Measurements from ENCODE around the gene ADAMTS1. TPM values are rescaled to one million over a fixed set of nuclear protein-coding genes. Genes with fewer than 3 reads are reported as not detected.
A peak's percentile ranks its signal among the peaks of the same experiment; 100 is the strongest.

Gene ADAMTS1
- total RNA-seq, 3 donors from 2014 or later (not counting 1 experiment from before 2014, with no cell fraction given): 12.5 to 18.7 (median 17.1) TPM

DNA sequence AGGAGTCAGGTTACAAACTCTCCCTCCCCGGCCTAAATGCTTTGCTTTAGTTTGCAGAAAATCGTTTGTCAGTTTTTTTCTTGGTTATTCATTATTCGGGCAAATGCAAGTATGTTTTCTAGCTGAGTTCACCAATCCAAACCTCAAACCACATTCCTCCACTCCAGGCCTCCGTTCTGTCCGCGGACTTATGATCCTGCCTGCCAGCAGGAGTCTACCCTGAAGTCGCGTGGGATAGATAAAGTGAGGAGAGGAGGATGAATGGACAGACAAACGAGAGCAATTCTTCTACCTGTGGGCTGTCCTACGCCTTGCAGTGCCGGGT is 1.3 kb downstream of the ADAMTS1 start:
- no peak for ATAC-seq
- peaks cover 71 to 81% of the 10 kb centered on the region in 2 donors for H3K4me1 Mint-ChIP-seq
- TF ChIP-seq, protein P1, sequence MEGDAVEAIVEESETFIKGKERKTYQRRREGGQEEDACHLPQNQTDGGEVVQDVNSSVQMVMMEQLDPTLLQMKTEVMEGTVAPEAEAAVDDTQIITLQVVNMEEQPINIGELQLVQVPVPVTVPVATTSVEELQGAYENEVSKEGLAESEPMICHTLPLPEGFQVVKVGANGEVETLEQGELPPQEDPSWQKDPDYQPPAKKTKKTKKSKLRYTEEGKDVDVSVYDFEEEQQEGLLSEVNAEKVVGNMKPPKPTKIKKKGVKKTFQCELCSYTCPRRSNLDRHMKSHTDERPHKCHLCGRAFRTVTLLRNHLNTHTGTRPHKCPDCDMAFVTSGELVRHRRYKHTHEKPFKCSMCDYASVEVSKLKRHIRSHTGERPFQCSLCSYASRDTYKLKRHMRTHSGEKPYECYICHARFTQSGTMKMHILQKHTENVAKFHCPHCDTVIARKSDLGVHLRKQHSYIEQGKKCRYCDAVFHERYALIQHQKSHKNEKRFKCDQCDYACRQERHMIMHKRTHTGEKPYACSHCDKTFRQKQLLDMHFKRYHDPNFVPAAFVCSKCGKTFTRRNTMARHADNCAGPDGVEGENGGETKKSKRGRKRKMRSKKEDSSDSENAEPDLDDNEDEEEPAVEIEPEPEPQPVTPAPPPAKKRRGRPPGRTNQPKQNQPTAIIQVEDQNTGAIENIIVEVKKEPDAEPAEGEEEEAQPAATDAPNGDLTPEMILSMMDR (IDR thresholded peaks at IDR 0.05): no peak
- intact Hi-C loops (cut with micrococcal nuclease): loop anchor here (2.0 kb wide), 2 partner anchors 37 to 1991 kb away; no protein-coding TSS in a partner anchor
- H3K4me3 Mint-ChIP-seq: peak overlapping the region; percentile 91
- peak overlapping the region; percentile 81 to 91 for H3K27ac Mint-ChIP-seq
- H3K4me3 ChIP-seq (ENCODE audit: low read length): peak overlapping the region; percentile 70
- WGBS (ENCODE audit: insufficient coverage): 6% methylated on average over 11 of the region's 11 CpGs
- peak in 1 of 2 donors; percentile 10 for DNase-seq
- H3K4me1 ChIP-seq (ENCODE audit: control insufficient read depth, insufficient read depth, low read length): peaks cover 50% of the 10 kb centered on the region
- no peaks in the 10 kb centered on the region for H3K9me3 Mint-ChIP-seq
- peaks cover 28% of the 10 kb centered on the region for H3K36me3 Mint-ChIP-seq
- H3K9me3 ChIP-seq (ENCODE audit: control insufficient read depth, insufficient read depth, low read length): no peaks in the 10 kb centered on the region
- peaks cover 9 to 15% of the 10 kb centered on the region in 2 donors for H3K27me3 Mint-ChIP-seq (ENCODE audit: low read depth in 2 of 2)
- H3K27ac ChIP-seq (ENCODE audit: low read length): peak overlapping the region; percentile 16
- no peaks in the 10 kb centered on the region for H3K27me3 ChIP-seq (ENCODE audit: control insufficient read depth, insufficient read depth, low read length)
- peaks cover 22% of the 10 kb centered on the region for H3K36me3 ChIP-seq (ENCODE audit: control insufficient read depth, insufficient read depth, low read length)

DNA sequence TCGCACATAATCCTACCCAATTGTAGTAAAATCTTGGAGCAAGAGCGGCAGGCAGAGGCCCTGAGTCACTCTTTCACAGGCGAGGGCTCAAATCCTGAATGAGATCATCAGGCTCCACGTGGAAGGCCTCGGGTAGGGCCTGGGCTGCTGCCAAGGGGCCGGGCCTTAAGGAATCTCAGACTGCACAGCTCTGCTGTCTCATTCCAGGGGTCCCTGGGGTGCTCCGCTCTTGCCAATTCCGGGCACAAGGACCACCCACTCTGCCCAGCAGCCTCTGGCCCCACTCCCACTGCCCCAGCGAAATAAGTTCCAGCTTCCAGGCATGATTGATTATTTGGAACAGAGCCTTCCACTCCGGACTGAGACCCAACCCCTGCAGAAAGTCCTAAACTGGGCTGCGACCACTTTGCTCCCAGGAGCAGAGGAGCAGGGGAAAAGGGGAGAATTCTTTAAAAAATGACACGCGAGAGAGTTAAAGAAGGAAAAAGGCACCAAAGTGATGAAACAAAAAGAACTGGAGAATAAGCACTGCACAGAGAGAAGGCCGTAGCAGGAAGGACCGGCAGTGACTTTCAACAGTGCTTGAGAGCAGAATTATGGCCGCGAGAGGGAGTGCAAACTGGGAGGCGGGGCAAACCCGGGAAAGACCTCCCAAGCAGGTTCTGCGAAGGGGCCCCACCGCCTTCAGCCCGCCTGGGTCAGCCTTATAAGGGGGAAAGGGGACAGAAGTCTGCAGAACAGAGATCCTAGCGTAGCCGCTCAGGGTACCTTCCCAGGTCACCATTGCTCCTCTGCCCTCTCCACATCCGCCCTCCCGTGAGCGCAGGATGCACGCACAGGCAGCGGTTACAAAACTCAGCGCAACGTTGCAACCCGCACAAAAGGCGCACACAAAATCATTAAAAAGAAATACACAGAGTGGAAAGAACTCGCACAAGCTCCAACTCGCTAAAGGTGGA is 2.0 kb downstream of the ADAMTS1 start:
- intact Hi-C loops (cut with micrococcal nuclease): no loop called here
- Histone ChIP-seq H3K4me1 (ENCODE audit: control insufficient read depth, insufficient read depth, low read length) (peaks cover 50% of the 10 kb centered on the region), H3K9me3 (ENCODE audit: control insufficient read depth, insufficient read depth, low read length) (no peaks in the 10 kb centered on the region), H3K27ac (ENCODE audit: low read length) (peak overlapping the region; percentile 21), H3K36me3 (ENCODE audit: control insufficient read depth, insufficient read depth, low read length) (peaks cover 28% of the 10 kb centered on the region), H3K27me3 (ENCODE audit: control insufficient read depth, insufficient read depth, low read length) (no peaks in the 10 kb centered on the region), H3K4me3 (ENCODE audit: low read length) (peak overlapping the region; percentile 70)
- peaks cover 9 to 15% of the 10 kb centered on the region in 2 donors for H3K27me3 Mint-ChIP-seq (ENCODE audit: low read depth in 2 of 2)
- H3K4me1 Mint-ChIP-seq: peaks cover 77 to 83% of the 10 kb centered on the region in 2 donors
- no peaks in the 10 kb centered on the region for H3K9me3 Mint-ChIP-seq
- WGBS (ENCODE audit: insufficient coverage): 13% methylated on average over 35 of the region's 35 CpGs
- DNase-seq (peak; percentile 48 to 50), ATAC-seq (peak; percentile 27 to 58 (median 44))
- peak overlapping the region; percentile 91 for H3K4me3 Mint-ChIP-seq
- TF ChIP-seq, protein P1 (IDR thresholded peaks at IDR 0.05): no peak
- peaks cover 34% of the 10 kb centered on the region for H3K36me3 Mint-ChIP-seq
- H3K27ac Mint-ChIP-seq: peak overlapping the region; percentile 81 to 91

DNA sequence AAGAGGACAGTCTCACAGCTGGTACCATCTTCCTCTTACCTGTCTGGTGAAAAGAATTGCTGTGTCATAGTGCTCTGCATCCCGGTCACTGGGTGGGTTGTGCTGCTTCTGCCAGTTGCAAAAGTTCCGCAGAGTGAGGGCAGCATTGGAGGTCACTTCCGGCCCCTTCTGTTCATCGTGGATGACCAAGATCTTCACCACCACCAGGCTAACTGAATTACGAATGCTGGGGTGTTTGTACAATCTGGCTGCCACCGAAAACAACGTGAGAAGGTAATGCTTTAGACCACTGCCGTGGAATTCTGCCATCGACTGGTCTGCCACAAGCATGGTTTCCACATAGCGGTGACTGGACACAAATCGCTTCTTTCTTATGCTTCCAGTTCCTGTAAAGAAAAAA is 2.9 kb downstream of the ADAMTS1 start:
- peaks cover 9 to 12% of the 10 kb centered on the region in 2 donors for H3K27me3 Mint-ChIP-seq (ENCODE audit: low read depth in 2 of 2)
- TF ChIP-seq, protein P1 (IDR thresholded peaks at IDR 0.05): no peak
- DNase-seq (no peak), ATAC-seq (no peak)
- 85% methylated on average over 11 of the region's 11 CpGs for WGBS (ENCODE audit: insufficient coverage)
- Histone ChIP-seq H3K27me3 (ENCODE audit: control insufficient read depth, insufficient read depth, low read length) (no peaks in the 10 kb centered on the region), H3K9me3 (ENCODE audit: control insufficient read depth, insufficient read depth, low read length) (no peaks in the 10 kb centered on the region), H3K4me3 (ENCODE audit: low read length) (peak overlapping the region; percentile 70), H3K36me3 (ENCODE audit: control insufficient read depth, insufficient read depth, low read length) (peaks cover 38% of the 10 kb centered on the region), H3K27ac (ENCODE audit: low read length) (no peak overlapping the region), H3K4me1 (ENCODE audit: control insufficient read depth, insufficient read depth, low read length) (peaks cover 59% of the 10 kb centered on the region)
- peak overlapping the region; percentile 91 for H3K4me3 Mint-ChIP-seq
- H3K9me3 Mint-ChIP-seq: no peaks in the 10 kb centered on the region
- H3K36me3 Mint-ChIP-seq: peaks cover 41% of the 10 kb centered on the region
- H3K27ac Mint-ChIP-seq: peak overlapping the region; percentile 81 to 91
- H3K4me1 Mint-ChIP-seq: peaks cover 80 to 85% of the 10 kb centered on the region in 2 donors
- intact Hi-C loops (cut with micrococcal nuclease): no loop called here
